Astrocyte (in vitro differentiated cells and primary cell): ENCODE measurements around the gene ANTXR2.

Source experiments
- CTCF ChIP-seq: IDR thresholded peaks from 2 replicates; pipeline ENCODE4 v1.5.1; 2011; ENCODE audit warnings: low read depth, mild to moderate bottlenecking, inconsistent platforms, low read length, moderate library complexity; ENCODE audit not compliant: insufficient read depth
- EZH2 ChIP-seq: IDR thresholded peaks from 2 replicates; pipeline ENCODE4 v1.6.1; 2012; ENCODE audit warnings: mild to moderate bottlenecking, low read length, inconsistent platforms; ENCODE audit not compliant: insufficient read depth

- TF ChIP-seq EZH2, result no peak
- no peak for TF ChIP-seq CTCF
Measured at GRCh38 chr4:79854856-79855502, 218.1 kb downstream of the ANTXR2 start.
